A673 (cell line): ENCODE data around the gene AMZ2.

ENCODE experiments used
- EZH2 ChIP-seq: fragments of 200-600 bp; sonication (generic); IDR thresholded peaks from 2 replicates; pipeline ENCODE4 v1.6.1; 2017; ENCODE audit warnings: borderline replicate concordance, low read depth, mild to moderate bottlenecking, mixed read lengths, antibody characterized with exemption, low read length; ENCODE audit not compliant: poor library complexity, severe bottlenecking
- TF ChIP-seq, protein P1 (sequence below): fragments of 300-800, 200-600 bp; sonication (generic); conservative IDR thresholded peaks from 2 replicates; pipeline ENCODE4 v1.5.1; 2017; ENCODE audit warnings: low read depth, mild to moderate bottlenecking, antibody characterized with exemption, low read length, moderate library complexity, mixed read lengths

DNA sequence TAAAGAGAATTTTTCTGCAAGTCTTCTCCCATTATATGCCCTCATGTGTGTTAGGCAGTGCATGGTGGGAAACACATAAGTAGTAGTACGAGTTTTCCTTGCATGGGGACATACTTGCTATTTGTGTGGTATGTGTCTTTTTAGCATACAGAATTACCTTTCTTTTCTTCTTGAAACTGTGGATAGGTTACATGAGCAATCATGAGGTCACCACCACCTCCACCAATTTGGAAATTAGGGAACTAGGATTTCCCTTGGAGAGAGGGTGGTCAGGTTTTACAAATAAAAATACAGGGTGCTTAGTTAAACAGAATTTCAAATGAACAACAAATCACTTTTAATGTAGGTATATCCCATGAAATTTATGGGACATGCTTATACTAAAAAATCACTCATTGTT, 16.3 kb upstream of the AMZ2 start:
- TF ChIP-seq, protein P1, sequence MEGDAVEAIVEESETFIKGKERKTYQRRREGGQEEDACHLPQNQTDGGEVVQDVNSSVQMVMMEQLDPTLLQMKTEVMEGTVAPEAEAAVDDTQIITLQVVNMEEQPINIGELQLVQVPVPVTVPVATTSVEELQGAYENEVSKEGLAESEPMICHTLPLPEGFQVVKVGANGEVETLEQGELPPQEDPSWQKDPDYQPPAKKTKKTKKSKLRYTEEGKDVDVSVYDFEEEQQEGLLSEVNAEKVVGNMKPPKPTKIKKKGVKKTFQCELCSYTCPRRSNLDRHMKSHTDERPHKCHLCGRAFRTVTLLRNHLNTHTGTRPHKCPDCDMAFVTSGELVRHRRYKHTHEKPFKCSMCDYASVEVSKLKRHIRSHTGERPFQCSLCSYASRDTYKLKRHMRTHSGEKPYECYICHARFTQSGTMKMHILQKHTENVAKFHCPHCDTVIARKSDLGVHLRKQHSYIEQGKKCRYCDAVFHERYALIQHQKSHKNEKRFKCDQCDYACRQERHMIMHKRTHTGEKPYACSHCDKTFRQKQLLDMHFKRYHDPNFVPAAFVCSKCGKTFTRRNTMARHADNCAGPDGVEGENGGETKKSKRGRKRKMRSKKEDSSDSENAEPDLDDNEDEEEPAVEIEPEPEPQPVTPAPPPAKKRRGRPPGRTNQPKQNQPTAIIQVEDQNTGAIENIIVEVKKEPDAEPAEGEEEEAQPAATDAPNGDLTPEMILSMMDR = no peak
- TF ChIP-seq EZH2 = no peak
